ENCODE results near the gene ACRBP. TPM values are rescaled to one million over a fixed set of nuclear protein-coding genes. Genes with fewer than 3 reads are reported as not detected.

ACRBP gene
- total and polyA plus RNA-seq, 3 donors from 2014 or later = 172 to 715 (median 241) TPM

DNA sequence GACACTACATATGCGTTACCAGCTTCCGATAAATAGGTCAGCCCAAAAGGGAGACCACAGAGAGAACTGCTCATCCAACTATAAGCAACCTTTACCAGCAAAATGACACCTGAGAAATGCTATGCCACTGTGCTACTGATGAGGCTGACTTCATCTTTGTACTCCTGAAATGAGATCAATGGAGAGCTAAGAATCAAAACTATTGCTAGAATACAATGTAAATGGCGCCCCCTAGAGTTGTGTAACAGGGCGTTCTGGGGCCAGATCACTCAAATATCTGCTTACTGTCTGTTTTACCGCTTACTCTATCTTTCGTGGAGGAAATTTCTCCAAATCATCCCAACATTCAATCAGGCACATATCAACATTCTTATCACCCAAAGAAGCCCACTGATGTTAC lies 37.4 kb upstream of the ACRBP start:
- Histone ChIP-seq H3K27me3 (no peaks in the 10 kb centered on the region), H3K27ac (no peak overlapping the region), H3K4me3 (no peak overlapping the region), H3K36me3 (ENCODE audit: low read depth, missing control alignments) (no peaks in the 10 kb centered on the region), H3K9me3 (no peaks in the 10 kb centered on the region), H3K4me1 (peaks cover 29% of the 10 kb centered on the region)
- DNase-seq = peak; percentile 40
- intact Hi-C loops (cut with DNase I; ENCODE audit: low total_unique reads) = loop anchor here (5.0 kb wide), 1 partner anchor 38 kb away; the partner anchor contains the start of gene COPS7A
- WGBS, 2 donors = 36 to 53% methylated on average over 6 of the region's 6 CpGs
- no peak for TF ChIP-seq POLR2A (IDR thresholded peaks at IDR 0.05)
- TF ChIP-seq, protein P1, sequence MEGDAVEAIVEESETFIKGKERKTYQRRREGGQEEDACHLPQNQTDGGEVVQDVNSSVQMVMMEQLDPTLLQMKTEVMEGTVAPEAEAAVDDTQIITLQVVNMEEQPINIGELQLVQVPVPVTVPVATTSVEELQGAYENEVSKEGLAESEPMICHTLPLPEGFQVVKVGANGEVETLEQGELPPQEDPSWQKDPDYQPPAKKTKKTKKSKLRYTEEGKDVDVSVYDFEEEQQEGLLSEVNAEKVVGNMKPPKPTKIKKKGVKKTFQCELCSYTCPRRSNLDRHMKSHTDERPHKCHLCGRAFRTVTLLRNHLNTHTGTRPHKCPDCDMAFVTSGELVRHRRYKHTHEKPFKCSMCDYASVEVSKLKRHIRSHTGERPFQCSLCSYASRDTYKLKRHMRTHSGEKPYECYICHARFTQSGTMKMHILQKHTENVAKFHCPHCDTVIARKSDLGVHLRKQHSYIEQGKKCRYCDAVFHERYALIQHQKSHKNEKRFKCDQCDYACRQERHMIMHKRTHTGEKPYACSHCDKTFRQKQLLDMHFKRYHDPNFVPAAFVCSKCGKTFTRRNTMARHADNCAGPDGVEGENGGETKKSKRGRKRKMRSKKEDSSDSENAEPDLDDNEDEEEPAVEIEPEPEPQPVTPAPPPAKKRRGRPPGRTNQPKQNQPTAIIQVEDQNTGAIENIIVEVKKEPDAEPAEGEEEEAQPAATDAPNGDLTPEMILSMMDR (IDR thresholded peaks at IDR 0.05) = peak in 2 of 3 experiments; percentile 39 to 51

DNA sequence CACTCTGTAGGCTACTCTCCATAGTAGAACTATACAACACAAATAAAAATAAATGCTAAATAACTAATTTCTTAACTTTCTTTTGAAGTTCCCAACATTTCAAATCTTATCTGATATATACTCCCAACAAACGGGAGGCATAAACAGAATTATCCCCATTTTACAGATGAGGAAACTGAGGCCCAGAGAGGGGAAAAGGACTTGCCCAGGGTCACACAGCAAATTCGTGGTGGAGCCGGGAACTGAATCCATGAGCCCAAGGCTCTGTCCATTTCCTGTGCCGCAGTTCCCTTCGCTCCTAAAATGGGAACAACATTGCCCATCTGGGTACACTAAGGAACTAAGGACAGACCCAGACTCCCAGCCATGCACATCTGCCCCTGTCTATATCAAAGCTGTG lies 29.7 kb upstream of the ACRBP start:
- Histone ChIP-seq H3K4me1 (no peaks in the 10 kb centered on the region), H3K27me3 (no peaks in the 10 kb centered on the region), H3K4me3 (no peak overlapping the region), H3K27ac (no peak overlapping the region), H3K9me3 (no peaks in the 10 kb centered on the region), H3K36me3 (ENCODE audit: low read depth, missing control alignments) (no peaks in the 10 kb centered on the region)
- TF ChIP-seq, protein P1 (IDR thresholded peaks at IDR 0.05) = no peak
- TF ChIP-seq POLR2A (IDR thresholded peaks at IDR 0.05) = no peak
- intact Hi-C loops (cut with DNase I; ENCODE audit: low total_unique reads) = no loop called here
- WGBS, 2 donors = 88 to 94% methylated on average over 5 of the region's 5 CpGs
- DNase-seq = no peak

DNA sequence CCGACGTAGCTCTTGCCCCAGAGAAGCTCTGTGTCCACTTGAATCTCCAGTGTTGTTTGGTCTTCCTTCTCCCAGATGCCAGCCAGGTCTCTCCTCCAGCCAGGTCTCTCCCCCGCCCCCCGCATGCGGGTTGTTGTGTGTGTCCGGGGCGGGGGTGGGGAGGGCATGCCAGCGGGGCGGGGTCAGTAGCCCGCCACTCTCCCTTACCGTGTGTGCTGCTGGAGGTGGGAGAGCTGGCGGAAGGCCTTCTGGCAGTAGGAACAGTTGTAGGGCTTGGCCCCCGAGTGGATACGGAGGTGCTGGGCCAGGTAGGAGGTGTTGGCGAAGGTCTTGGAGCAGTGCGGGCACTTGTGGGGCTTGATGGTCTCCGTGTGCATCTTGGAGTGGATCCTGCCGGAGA lies 24.9 kb upstream of the ACRBP start:
- no peak for DNase-seq
- intact Hi-C loops (cut with DNase I; ENCODE audit: low total_unique reads) = no loop called here
- Histone ChIP-seq H3K27ac (no peak overlapping the region), H3K36me3 (ENCODE audit: low read depth, missing control alignments) (peaks cover 7% of the 10 kb centered on the region), H3K4me1 (no peaks in the 10 kb centered on the region), H3K4me3 (no peak overlapping the region), H3K27me3 (no peaks in the 10 kb centered on the region), H3K9me3 (no peaks in the 10 kb centered on the region)
- TF ChIP-seq POLR2A (IDR thresholded peaks at IDR 0.05) = no peak
- TF ChIP-seq, protein P1 (IDR thresholded peaks at IDR 0.05) = no peak
- WGBS, 2 donors = 85 to 91% methylated on average over 18 of the region's 18 CpGs

DNA sequence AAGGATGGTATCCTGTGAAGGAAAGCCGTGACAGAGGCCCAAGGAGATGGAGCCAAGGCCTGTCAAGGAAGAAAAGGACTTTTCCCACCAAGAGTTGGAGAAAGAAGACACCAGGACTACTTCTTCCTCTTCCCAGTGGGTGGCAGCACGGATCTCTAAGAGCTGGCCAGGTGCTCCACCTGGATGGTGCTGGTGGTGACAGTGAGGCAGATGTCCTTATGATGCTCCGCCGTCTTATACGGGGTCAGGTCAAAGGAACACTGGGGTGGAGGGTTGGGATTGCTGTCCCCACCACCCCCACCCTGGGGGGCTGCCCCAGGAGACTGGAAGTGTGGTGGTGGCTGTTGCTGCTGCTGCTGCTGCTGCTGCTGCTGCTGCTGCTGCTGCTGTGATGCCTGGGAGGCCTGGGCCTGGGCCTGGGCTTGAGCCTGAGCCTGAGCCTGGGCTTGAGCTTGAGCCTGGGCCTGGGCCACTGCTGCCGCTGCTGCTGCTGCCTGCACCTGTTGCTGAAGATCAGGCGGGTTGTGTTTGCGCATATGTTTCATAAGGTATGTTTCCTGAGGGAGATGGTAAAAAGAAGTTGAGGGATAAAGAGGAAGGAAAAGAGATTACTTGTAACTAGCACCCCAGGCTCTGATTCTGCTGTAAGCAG lies 20.5 kb upstream of the ACRBP start:
- peaks cover 7% of the 10 kb centered on the region for H3K36me3 ChIP-seq (ENCODE audit: low read depth, missing control alignments)
- TF ChIP-seq, protein P1 (IDR thresholded peaks at IDR 0.05) = no peak
- TF ChIP-seq POLR2A (IDR thresholded peaks at IDR 0.05) = no peak
- 85 to 91% methylated on average over 6 to 8 of the region's 8 CpGs for WGBS, 2 donors
- no peak for DNase-seq
- no peaks in the 10 kb centered on the region for H3K9me3 ChIP-seq
- no peak overlapping the region for H3K4me3 ChIP-seq
- intact Hi-C loops (cut with DNase I; ENCODE audit: low total_unique reads) = no loop called here
- H3K4me1 ChIP-seq = no peaks in the 10 kb centered on the region
- H3K27me3 ChIP-seq = no peaks in the 10 kb centered on the region
- H3K27ac ChIP-seq = no peak overlapping the region

DNA sequence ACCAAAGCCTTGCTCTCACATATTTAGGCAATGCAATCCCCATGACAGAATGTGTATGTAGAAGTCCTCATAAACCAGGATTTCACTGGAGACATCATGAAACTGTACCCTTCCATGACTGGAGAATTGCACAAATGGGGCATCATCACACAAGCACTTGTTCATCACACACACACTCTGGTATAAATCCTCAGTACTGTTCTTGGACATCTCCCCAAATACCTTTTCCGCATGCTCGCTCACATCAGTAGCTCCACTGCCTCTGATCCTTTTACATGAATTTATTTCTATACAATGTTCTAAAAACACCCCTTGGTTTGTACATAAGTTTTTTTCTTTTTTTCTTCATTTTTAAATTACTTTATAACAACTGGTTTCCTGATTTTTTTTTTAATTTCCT lies 19.0 kb upstream of the ACRBP start:
- no peak overlapping the region for H3K27ac ChIP-seq
- no peak overlapping the region for H3K4me3 ChIP-seq
- DNase-seq = no peak
- 95 to 97% methylated on average over 2 of the region's 2 CpGs for WGBS, 2 donors
- H3K27me3 ChIP-seq = no peaks in the 10 kb centered on the region
- H3K9me3 ChIP-seq = no peaks in the 10 kb centered on the region
- TF ChIP-seq, protein P1 (IDR thresholded peaks at IDR 0.05) = no peak
- TF ChIP-seq POLR2A (IDR thresholded peaks at IDR 0.05) = no peak
- intact Hi-C loops (cut with DNase I; ENCODE audit: low total_unique reads) = no loop called here
- peaks cover 7% of the 10 kb centered on the region for H3K36me3 ChIP-seq (ENCODE audit: low read depth, missing control alignments)
- peaks cover 9% of the 10 kb centered on the region for H3K4me1 ChIP-seq
